ENCODE data around the gene PTAFR.

PTAFR gene

GRCh38 chr1:28110555-28110954 lies 65.9 kb downstream of the PTAFR start:
- Histone ChIP-seq H3K4me3 (ENCODE audit: insufficient read depth, low read length, poor library complexity, severe bottlenecking) (no peak overlapping the region), H3F3A (ENCODE audit: insufficient read depth) (no peaks in the 10 kb centered on the region; the same call in 1 of the 2 replicates), H3K9me2 (replicated peaks; ENCODE audit: insufficient read depth, low read length) (no peaks in the 10 kb centered on the region), H2AFZ (ENCODE audit: low read depth, low read length, severe bottlenecking) (no peak overlapping the region), H3K36me3 (ENCODE audit: low read length) (no peaks in the 10 kb centered on the region), H3K9me3 (ENCODE audit: insufficient read depth, low read length) (no peaks in the 10 kb centered on the region), H3K79me2 (ENCODE audit: insufficient read depth, low read length) (no peaks in the 10 kb centered on the region), H3K27me3 (ENCODE audit: low read length) (no peaks in the 10 kb centered on the region), H3K4me2 (ENCODE audit: low read depth, low read length, poor library complexity, severe bottlenecking) (no peak overlapping the region), H3K9ac (ENCODE audit: low read length) (no peak overlapping the region), H4K20me1 (ENCODE audit: low read depth, low read length) (no peaks in the 10 kb centered on the region), H3K27ac (ENCODE audit: low read depth, low read length) (no peak overlapping the region)
- TF ChIP-seq CTCF (IDR thresholded peaks at IDR 0.05; ENCODE audit: insufficient read depth, low read length, poor library complexity, severe bottlenecking) (no peak), EZH2phosphoT487 (conservative IDR thresholded peaks at IDR 0.05; ENCODE audit: low read length) (no peak)

GRCh38 chr1:28109639-28110038 lies 66.9 kb downstream of the PTAFR start:
- Histone ChIP-seq H3K36me3 (ENCODE audit: low read length) (no peaks in the 10 kb centered on the region), H4K20me1 (ENCODE audit: low read depth, low read length) (no peaks in the 10 kb centered on the region), H3K27ac (ENCODE audit: low read depth, low read length) (no peak overlapping the region), H3K9ac (ENCODE audit: low read length) (no peak overlapping the region), H3K79me2 (ENCODE audit: insufficient read depth, low read length) (no peaks in the 10 kb centered on the region), H2AFZ (ENCODE audit: low read depth, low read length, severe bottlenecking) (no peak overlapping the region), H3K27me3 (ENCODE audit: low read length) (no peaks in the 10 kb centered on the region), H3K4me2 (ENCODE audit: low read depth, low read length, poor library complexity, severe bottlenecking) (no peak overlapping the region), H3K4me3 (ENCODE audit: insufficient read depth, low read length, poor library complexity, severe bottlenecking) (no peak overlapping the region), H3K9me2 (replicated peaks; ENCODE audit: insufficient read depth, low read length) (no peaks in the 10 kb centered on the region), H3K9me3 (ENCODE audit: insufficient read depth, low read length) (no peaks in the 10 kb centered on the region), H3F3A (ENCODE audit: insufficient read depth) (no peaks in the 10 kb centered on the region; the same call in 1 of the 2 replicates)
- no peak for TF ChIP-seq EZH2phosphoT487 (conservative IDR thresholded peaks at IDR 0.05; ENCODE audit: low read length)
- TF ChIP-seq CTCF (IDR thresholded peaks at IDR 0.05; ENCODE audit: insufficient read depth, low read length, poor library complexity, severe bottlenecking) = no peak

GRCh38 chr1:28108001-28108400 lies 68.5 kb downstream of the PTAFR start:
- Histone ChIP-seq H3K4me2 (ENCODE audit: low read depth, low read length, poor library complexity, severe bottlenecking) (no peak overlapping the region), H3K27me3 (ENCODE audit: low read length) (no peaks in the 10 kb centered on the region), H3K4me3 (ENCODE audit: insufficient read depth, low read length, poor library complexity, severe bottlenecking) (no peak overlapping the region), H3K9ac (ENCODE audit: low read length) (no peak overlapping the region), H3K9me2 (replicated peaks; ENCODE audit: insufficient read depth, low read length) (no peaks in the 10 kb centered on the region), H4K20me1 (ENCODE audit: low read depth, low read length) (no peaks in the 10 kb centered on the region), H2AFZ (ENCODE audit: low read depth, low read length, severe bottlenecking) (no peak overlapping the region), H3F3A (ENCODE audit: insufficient read depth) (no peaks in the 10 kb centered on the region; the same call in 1 of the 2 replicates), H3K36me3 (ENCODE audit: low read length) (no peaks in the 10 kb centered on the region), H3K79me2 (ENCODE audit: insufficient read depth, low read length) (no peaks in the 10 kb centered on the region), H3K27ac (ENCODE audit: low read depth, low read length) (no peak overlapping the region), H3K9me3 (ENCODE audit: insufficient read depth, low read length) (no peaks in the 10 kb centered on the region)
- TF ChIP-seq EZH2phosphoT487 (conservative IDR thresholded peaks at IDR 0.05; ENCODE audit: low read length) = no peak
- no peak for TF ChIP-seq CTCF (IDR thresholded peaks at IDR 0.05; ENCODE audit: insufficient read depth, low read length, poor library complexity, severe bottlenecking)
